Vagina (tissue), 2 donors: Measurements from ENCODE around the gene MYCBPAP.

Source experiments
- POLR2A ChIP-seq, 2 donors: fragments of 450-650 bp; IDR thresholded peaks; one replicate each; pipeline ENCODE4 v1.6.1; 2017; ENCODE audit warnings: antibody characterized with exemption in 2 of 2, mild to moderate bottlenecking in 2 of 2, moderate library complexity in 2 of 2
- TF ChIP-seq, protein P1 (sequence below), 3 experiments: fragments of 450-650 bp in 2 of 3; fragments of 200-600 bp in 1 of 3; sonication (generic) in 1 of 3; IDR thresholded peaks; one replicate each; pipeline ENCODE4 v1.5.1; 2017 to 2019; ENCODE audit warnings: antibody characterized with exemption in 3 of 3, mild to moderate bottlenecking in 2 of 3, moderate library complexity in 2 of 3

DNA sequence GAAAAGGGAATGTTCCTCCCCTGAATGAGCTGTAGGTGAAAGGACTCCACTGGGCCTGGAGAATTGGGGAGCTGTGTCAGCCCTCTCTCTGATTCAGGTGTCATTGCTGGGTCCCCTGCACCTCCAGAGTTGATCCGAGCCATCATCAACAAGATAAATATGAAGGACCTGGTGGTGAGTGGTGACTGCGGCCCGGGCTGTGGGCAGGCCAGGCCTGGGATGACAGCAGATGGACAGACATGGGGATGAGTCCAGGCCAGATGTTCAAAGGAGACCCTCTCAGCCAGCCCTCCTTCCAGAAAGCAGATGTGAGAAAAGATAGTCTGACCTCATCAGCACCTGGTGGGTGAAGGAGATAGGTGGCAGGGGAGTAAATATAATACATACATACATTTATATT, 44.1 kb upstream of the MYCBPAP start:
- no peak for TF ChIP-seq POLR2A (IDR thresholded peaks at IDR 0.05)
- TF ChIP-seq, protein P1, sequence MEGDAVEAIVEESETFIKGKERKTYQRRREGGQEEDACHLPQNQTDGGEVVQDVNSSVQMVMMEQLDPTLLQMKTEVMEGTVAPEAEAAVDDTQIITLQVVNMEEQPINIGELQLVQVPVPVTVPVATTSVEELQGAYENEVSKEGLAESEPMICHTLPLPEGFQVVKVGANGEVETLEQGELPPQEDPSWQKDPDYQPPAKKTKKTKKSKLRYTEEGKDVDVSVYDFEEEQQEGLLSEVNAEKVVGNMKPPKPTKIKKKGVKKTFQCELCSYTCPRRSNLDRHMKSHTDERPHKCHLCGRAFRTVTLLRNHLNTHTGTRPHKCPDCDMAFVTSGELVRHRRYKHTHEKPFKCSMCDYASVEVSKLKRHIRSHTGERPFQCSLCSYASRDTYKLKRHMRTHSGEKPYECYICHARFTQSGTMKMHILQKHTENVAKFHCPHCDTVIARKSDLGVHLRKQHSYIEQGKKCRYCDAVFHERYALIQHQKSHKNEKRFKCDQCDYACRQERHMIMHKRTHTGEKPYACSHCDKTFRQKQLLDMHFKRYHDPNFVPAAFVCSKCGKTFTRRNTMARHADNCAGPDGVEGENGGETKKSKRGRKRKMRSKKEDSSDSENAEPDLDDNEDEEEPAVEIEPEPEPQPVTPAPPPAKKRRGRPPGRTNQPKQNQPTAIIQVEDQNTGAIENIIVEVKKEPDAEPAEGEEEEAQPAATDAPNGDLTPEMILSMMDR (IDR thresholded peaks at IDR 0.05) = no peak
